WTC11 (cell line): ENCODE measurements around the gene PDCD1LG2.

Experiments used
- CREM ChIP-seq: sonication (generic); formaldehyde crosslinking; IDR thresholded peaks from 2 replicates; pipeline ENCODE4 v1.8.1; 2022; ENCODE audit warnings: mild to moderate bottlenecking, missing genetic modification reagents, moderate library complexity
- CTCF ChIP-seq: fragments of 200-600 bp; IDR thresholded peaks from 2 replicates; pipeline ENCODE4 v1.8.0; 2022; ENCODE audit warnings: antibody characterized with exemption
- HMGXB4 ChIP-seq: sonication (generic); formaldehyde crosslinking; IDR thresholded peaks from 2 replicates; pipeline ENCODE4 v1.8.1; 2023; ENCODE audit warnings: mild to moderate bottlenecking, moderate library complexity, missing genetic modification reagents
- MYBL2 ChIP-seq: sonication (generic); formaldehyde crosslinking; IDR thresholded peaks from 2 replicates; pipeline ENCODE4 v1.8.1; 2023; ENCODE audit warnings: mild to moderate bottlenecking, moderate library complexity, missing genetic modification reagents
- SP1 ChIP-seq: sonication (generic); formaldehyde crosslinking; conservative IDR thresholded peaks from 2 replicates; pipeline ENCODE4 v1.8.1; 2022; ENCODE audit warnings: missing genetic modification reagents
- TCF7 ChIP-seq: sonication (generic); formaldehyde crosslinking; IDR thresholded peaks from 2 replicates; pipeline ENCODE4 v1.8.0; 2022; ENCODE audit warnings: mild to moderate bottlenecking, low read depth, missing genetic modification reagents, moderate library complexity
- TF ChIP-seq, protein P1 (sequence below): fragments of 250-450 bp; sonication (Bioruptor Pico); IDR thresholded peaks from 2 replicates; pipeline ENCODE4 v2.1.2; 2022; ENCODE audit warnings: mild to moderate bottlenecking, moderate library complexity
- TF ChIP-seq, protein P2 (sequence below): sonication (generic); formaldehyde crosslinking; IDR thresholded peaks from 2 replicates; pipeline ENCODE4 v1.8.1; 2023; ENCODE audit warnings: mild to moderate bottlenecking, missing genetic modification reagents

DNA sequence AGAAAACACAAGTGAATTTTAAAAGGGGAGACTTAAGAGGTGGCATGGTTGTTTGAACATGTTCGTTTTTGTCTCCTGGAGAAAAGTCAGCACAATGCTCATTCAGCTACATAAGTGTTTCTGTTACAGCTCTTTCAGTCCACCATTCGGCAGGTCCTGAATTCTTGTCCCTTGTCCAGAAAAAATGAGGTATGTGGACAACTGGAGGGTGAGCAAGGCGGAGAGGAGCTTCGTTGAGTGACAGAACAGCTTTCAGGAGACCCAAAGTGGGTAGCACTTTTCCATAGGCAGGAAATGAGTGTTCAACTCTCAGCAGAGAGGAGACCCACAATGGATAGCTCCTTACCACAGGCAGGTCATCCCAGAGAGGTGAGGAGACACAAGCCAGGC, 4.9 kb downstream of the PDCD1LG2 start:
- TF ChIP-seq CTCF (no peak), SP1 (CRISPR knock-in tag) (no peak), CREM (CRISPR knock-in tag) (no peak), HMGXB4 (no peak), MYBL2 (no peak), TCF7 (CRISPR knock-in tag) (no peak)
- TF ChIP-seq, protein P1, sequence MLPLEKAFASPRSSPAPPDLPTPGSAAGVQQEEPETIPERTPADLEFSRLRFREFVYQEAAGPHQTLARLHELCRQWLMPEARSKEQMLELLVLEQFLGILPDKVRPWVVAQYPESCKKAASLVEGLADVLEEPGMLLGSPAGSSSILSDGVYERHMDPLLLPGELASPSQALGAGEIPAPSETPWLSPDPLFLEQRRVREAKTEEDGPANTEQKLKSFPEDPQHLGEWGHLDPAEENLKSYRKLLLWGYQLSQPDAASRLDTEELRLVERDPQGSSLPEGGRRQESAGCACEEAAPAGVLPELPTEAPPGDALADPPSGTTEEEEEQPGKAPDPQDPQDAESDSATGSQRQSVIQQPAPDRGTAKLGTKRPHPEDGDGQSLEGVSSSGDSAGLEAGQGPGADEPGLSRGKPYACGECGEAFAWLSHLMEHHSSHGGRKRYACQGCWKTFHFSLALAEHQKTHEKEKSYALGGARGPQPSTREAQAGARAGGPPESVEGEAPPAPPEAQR (CRISPR knock-in tag), result no peak
- TF ChIP-seq, protein P2, sequence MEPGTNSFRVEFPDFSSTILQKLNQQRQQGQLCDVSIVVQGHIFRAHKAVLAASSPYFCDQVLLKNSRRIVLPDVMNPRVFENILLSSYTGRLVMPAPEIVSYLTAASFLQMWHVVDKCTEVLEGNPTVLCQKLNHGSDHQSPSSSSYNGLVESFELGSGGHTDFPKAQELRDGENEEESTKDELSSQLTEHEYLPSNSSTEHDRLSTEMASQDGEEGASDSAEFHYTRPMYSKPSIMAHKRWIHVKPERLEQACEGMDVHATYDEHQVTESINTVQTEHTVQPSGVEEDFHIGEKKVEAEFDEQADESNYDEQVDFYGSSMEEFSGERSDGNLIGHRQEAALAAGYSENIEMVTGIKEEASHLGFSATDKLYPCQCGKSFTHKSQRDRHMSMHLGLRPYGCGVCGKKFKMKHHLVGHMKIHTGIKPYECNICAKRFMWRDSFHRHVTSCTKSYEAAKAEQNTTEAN (CRISPR knock-in tag), result no peak
